Measurements from ENCODE around the gene GPC5.

DNA sequence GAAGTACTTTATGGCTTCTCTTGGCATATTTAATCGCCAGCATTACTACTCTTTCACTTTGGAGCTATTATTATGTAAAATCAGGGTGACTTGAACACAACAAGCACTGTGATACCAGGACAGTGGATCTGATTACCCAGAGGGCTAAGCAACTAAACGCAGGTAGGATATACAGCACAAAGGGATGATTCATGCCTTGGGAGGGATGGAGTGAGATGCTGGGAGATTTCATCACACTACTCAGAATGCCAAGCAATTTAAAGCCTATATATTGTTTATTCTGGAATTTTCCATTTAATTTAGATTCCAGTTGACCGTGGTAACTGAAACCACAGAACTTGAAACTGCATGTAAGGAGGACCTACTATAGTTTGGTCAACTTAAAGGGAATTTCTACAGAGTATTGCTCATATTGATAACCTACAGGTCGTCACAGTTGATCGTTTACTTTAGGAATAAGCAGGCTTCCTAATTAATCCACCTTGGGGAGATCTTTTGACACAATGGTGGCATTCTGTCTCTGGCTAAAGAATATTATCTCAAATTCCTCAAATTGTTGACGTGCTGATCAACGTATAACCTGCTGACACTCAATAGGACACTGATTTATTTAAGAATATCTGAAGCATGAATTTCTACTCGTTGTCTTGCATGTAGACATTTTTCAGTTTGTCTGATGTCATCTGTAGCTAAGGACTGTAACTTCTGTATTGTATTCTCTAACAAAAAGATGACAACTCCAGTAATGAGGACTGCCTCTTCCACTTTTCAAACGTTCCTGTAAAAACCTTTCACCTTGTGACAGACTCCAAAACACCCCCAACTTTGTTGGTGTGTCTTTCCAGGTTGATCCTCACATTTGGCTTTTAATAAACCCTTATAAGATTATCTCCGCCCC lies 254.2 kb downstream of the GPC5 start:
- TF ChIP-seq, protein P1, sequence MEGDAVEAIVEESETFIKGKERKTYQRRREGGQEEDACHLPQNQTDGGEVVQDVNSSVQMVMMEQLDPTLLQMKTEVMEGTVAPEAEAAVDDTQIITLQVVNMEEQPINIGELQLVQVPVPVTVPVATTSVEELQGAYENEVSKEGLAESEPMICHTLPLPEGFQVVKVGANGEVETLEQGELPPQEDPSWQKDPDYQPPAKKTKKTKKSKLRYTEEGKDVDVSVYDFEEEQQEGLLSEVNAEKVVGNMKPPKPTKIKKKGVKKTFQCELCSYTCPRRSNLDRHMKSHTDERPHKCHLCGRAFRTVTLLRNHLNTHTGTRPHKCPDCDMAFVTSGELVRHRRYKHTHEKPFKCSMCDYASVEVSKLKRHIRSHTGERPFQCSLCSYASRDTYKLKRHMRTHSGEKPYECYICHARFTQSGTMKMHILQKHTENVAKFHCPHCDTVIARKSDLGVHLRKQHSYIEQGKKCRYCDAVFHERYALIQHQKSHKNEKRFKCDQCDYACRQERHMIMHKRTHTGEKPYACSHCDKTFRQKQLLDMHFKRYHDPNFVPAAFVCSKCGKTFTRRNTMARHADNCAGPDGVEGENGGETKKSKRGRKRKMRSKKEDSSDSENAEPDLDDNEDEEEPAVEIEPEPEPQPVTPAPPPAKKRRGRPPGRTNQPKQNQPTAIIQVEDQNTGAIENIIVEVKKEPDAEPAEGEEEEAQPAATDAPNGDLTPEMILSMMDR (IDR thresholded peaks at IDR 0.05): no peak
- no peak for TF ChIP-seq POLR2A (IDR thresholded peaks at IDR 0.05)
